Measurements from ENCODE around the gene CPNE9.

- TF ChIP-seq, protein P1, sequence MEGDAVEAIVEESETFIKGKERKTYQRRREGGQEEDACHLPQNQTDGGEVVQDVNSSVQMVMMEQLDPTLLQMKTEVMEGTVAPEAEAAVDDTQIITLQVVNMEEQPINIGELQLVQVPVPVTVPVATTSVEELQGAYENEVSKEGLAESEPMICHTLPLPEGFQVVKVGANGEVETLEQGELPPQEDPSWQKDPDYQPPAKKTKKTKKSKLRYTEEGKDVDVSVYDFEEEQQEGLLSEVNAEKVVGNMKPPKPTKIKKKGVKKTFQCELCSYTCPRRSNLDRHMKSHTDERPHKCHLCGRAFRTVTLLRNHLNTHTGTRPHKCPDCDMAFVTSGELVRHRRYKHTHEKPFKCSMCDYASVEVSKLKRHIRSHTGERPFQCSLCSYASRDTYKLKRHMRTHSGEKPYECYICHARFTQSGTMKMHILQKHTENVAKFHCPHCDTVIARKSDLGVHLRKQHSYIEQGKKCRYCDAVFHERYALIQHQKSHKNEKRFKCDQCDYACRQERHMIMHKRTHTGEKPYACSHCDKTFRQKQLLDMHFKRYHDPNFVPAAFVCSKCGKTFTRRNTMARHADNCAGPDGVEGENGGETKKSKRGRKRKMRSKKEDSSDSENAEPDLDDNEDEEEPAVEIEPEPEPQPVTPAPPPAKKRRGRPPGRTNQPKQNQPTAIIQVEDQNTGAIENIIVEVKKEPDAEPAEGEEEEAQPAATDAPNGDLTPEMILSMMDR (conservative IDR thresholded peaks at IDR 0.05; ENCODE audit: low read depth in 2 of 2), result no peak
- TF ChIP-seq REST (IDR thresholded peaks at IDR 0.05; ENCODE audit: unreplicated experiment) (no peak), POLR2AphosphoS5 (IDR thresholded peaks at IDR 0.05; ENCODE audit: low read depth) (no peak), STAT1 (IDR thresholded peaks at IDR 0.05; ENCODE audit: unreplicated experiment) (no peak), EZH2 (IDR thresholded peaks at IDR 0.05; ENCODE audit: low read depth, unreplicated experiment) (no peak), CREB1 (CRISPR knock-in tag; IDR thresholded peaks at IDR 0.05; ENCODE audit: low read depth) (no peak), EZH2phosphoT487 (IDR thresholded peaks at IDR 0.05; ENCODE audit: unreplicated experiment) (no peak), ETS1 (IDR thresholded peaks at IDR 0.05) (no peak), ZNF331 (CRISPR knock-in tag; IDR thresholded peaks at IDR 0.05; ENCODE audit: low read depth) (no peak), JUNB (IDR thresholded peaks at IDR 0.05; ENCODE audit: unreplicated experiment) (no peak), NANOG (IDR thresholded peaks at IDR 0.05; ENCODE audit: borderline replicate concordance) (no peak), ZNF114 (CRISPR knock-in tag; IDR thresholded peaks at IDR 0.05) (no peak)
- TF ChIP-seq, protein P2, sequence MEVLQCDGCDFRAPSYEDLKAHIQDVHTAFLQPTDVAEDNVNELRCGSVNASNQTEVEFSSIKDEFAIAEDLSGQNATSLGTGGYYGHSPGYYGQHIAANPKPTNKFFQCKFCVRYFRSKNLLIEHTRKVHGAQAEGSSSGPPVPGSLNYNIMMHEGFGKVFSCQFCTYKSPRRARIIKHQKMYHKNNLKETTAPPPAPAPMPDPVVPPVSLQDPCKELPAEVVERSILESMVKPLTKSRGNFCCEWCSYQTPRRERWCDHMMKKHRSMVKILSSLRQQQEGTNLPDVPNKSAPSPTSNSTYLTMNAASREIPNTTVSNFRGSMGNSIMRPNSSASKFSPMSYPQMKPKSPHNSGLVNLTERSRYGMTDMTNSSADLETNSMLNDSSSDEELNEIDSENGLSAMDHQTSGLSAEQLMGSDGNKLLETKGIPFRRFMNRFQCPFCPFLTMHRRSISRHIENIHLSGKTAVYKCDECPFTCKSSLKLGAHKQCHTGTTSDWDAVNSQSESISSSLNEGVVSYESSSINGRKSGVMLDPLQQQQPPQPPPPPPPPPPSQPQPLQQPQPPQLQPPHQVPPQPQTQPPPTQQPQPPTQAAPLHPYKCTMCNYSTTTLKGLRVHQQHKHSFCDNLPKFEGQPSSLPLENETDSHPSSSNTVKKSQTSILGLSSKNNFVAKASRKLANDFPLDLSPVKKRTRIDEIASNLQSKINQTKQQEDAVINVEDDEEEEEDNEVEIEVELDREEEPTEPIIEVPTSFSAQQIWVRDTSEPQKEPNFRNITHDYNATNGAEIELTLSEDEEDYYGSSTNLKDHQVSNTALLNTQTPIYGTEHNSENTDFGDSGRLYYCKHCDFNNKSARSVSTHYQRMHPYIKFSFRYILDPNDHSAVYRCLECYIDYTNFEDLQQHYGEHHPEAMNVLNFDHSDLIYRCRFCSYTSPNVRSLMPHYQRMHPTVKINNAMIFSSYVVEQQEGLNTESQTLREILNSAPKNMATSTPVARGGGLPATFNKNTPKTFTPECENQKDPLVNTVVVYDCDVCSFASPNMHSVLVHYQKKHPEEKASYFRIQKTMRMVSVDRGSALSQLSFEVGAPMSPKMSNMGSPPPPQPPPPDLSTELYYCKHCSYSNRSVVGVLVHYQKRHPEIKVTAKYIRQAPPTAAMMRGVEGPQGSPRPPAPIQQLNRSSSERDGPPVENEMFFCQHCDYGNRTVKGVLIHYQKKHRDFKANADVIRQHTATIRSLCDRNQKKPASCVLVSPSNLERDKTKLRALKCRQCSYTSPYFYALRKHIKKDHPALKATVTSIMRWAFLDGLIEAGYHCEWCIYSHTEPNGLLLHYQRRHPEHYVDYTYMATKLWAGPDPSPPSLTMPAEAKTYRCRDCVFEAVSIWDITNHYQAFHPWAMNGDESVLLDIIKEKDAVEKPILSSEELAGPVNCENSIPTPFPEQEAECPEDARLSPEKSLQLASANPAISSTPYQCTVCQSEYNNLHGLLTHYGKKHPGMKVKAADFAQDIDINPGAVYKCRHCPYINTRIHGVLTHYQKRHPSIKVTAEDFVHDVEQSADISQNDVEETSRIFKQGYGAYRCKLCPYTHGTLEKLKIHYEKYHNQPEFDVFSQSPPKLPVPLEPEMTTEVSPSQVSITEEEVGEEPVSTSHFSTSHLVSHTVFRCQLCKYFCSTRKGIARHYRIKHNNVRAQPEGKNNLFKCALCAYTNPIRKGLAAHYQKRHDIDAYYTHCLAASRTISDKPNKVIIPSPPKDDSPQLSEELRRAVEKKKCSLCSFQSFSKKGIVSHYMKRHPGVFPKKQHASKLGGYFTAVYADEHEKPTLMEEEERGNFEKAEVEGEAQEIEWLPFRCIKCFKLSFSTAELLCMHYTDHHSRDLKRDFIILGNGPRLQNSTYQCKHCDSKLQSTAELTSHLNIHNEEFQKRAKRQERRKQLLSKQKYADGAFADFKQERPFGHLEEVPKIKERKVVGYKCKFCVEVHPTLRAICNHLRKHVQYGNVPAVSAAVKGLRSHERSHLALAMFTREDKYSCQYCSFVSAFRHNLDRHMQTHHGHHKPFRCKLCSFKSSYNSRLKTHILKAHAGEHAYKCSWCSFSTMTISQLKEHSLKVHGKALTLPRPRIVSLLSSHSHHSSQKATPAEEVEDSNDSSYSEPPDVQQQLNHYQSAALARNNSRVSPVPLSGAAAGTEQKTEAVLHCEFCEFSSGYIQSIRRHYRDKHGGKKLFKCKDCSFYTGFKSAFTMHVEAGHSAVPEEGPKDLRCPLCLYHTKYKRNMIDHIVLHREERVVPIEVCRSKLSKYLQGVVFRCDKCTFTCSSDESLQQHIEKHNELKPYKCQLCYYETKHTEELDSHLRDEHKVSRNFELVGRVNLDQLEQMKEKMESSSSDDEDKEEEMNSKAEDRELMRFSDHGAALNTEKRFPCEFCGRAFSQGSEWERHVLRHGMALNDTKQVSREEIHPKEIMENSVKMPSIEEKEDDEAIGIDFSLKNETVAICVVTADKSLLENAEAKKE (CRISPR knock-in tag; IDR thresholded peaks at IDR 0.05), result no peak
These were observed 33.2 kb downstream of the CPNE9 start for GRCh38 chr3:9736831-9737230.
